ENCODE data around the gene TENT4B.

GRCh38 chr16:50269769-50270509 lies 116.8 kb downstream of the TENT4B start:
- TF ChIP-seq CTCF (conservative IDR thresholded peaks at IDR 0.05; ENCODE audit: low read depth, low read length) (no peak), EZH2 (IDR thresholded peaks at IDR 0.05; ENCODE audit: borderline replicate concordance, low read depth, low read length, poor library complexity, severe bottlenecking) (no peak)
